Activated T-cell treated with anti-CD3 and anti-CD28 coated beads, Interleukin-2, amount 50 U/mL, for 48 hours (primary cell): ENCODE measurements around the gene MLLT6.

ENCODE experiments used
- DNase-seq, 2 experiments: peaks; one replicate each; pipeline ENCODE4 v3.0.0-alpha.2; 2020

MLLT6 gene

DNA sequence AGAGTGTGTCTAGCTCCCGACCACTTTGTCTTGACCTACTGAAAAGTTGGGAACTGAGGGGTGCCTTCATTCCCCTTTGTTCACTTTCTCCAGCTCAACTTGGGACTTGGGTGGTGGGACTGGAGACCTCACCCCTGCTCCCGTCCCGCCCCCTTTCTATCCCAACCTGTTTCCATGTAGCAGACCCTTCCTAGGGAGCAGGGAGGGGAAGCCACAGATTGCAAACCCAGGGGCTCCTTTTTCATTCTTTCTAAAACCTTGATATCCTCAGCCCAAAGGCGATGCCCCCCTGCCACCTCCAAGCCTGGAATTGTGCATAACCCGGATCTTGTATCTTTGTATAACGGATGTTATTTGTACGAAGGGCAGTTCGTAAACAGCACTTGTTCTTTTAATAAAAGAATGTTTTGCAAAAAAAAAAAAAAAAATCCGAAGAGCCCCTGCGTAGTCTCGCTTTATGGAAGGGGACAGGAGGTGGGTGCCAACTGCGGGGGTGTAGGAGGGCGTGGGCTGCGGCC is 24.4 kb downstream of the MLLT6 start:
- DNase-seq: peak; percentile 31 to 38

DNA sequence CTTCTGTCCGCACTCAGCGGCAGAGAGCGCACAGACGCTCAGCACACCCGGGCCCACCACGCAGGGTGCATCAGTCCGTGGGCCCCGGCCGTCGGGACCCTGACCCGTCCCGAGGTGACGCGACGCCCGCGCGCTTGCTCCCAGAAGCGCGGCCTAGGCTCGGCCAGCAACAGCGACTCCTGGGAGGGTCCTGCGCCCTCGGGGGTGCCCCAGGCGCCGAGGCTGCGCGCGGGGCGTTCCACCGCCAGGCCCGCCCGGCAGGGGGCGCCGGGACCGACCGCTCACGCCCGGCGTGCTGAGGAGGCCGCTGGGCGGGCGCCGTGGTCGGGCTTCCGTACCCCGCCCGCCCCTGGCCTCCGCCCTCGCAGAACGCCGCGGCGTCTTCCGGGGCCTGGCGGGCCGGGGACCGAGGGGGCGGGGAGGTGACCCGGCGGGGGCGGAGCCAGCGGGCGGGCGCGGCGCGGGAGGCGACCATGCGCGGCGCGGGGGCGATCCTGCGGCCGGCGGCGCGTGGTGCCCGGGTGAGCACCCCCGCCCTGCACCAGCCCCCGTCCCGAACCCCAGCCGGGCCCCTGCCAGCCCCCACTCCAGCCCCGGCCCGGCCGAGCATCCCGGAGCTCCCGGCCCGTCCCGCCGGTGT is 24.9 kb downstream of the MLLT6 start, which contains the start of gene CISD3:
TSS of gene CISD3 (plus strand) at position 456 of the 640 bp plus-strand sequence. CDS start at position 474, 18 bp downstream.
- peak; percentile 86 to 92 for DNase-seq

DNA sequence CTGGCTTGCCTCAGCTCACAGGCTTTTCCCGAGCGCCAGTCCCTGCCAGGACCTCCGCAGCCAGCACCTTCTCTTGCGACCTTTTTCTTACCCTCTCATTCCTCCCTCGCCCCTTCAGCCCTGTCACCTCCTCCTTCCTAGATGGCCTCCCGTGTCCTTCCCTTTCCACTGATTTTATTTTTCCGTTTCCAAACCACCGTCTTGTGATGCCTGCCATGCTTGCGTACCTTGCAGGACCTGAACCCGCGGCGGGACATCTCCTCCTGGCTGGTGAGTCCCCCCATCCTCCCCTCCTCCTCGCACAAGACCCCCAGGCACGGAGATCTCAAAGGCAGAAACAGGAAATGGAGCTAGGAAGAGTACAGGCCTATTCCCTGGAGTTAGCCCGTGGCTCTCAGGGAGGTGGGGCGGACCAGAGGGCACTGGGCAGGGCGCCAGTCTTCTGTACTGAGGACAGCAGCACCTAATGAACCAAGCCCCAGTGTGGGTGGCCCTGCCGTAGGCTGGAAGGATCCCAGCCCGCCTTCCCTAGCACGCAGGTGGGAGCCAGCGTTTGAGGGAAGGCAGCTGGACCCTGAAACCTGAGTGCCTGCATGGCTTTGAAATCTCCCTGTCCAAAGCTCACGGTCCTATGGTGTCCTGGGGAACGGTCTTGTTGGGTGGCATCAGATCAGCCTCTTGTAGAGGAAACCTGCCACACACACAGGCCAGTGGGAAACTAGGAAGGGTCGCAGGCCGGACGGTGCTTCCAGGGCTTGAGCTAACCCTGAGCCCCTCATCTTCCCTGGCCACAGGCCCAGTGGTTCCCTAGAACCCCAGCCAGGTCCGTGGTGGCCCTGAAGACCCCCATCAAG is 25.7 kb downstream of the MLLT6 start:
- DNase-seq: peak in 1 of 2 experiments; percentile 67

- DNase-seq: no peak
These were observed 26.6 kb downstream of the MLLT6 start for GRCh38 chr17:38731526-38732294.

GRCh38 chr17:38732376-38733281 is 27.6 kb downstream of the MLLT6 start:
- no peak for DNase-seq

DNA sequence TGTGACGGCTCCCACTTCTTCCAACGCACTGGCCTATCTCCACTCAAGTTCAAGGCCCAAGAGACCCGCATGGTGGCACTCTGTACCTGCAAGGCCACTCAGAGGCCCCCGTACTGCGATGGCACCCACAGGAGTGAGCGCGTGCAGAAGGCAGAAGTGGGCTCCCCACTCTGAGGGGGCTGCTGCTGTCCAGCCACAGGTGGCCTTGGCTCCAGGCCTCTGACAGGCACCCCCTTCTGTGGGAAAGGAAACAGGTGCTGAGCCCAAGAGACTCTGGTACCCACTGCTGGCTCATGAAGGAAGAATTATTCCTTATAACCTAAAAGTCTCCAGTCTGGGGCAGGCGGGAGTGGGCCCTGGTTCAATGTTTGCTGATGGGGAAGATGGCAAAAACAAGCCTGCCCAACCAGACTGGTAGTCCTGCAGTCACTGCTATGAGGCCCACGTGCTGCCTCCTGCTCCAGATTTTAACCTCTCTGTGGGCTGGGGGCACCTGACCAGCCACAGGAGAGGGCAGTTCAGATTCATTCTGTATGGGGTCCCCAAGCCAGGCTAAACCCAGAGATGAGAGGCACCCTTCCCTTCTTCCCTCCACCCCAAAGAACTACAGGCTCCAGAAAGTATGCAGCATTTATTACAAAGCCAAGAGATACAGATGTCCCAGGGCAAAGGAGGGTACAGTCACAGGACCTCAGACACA is 28.4 kb downstream of the MLLT6 start:
- DNase-seq: no peak

GRCh38 chr17:38733982-38734973 is 29.2 kb downstream of the MLLT6 start:
- DNase-seq: peak; percentile 42 to 60

DNA sequence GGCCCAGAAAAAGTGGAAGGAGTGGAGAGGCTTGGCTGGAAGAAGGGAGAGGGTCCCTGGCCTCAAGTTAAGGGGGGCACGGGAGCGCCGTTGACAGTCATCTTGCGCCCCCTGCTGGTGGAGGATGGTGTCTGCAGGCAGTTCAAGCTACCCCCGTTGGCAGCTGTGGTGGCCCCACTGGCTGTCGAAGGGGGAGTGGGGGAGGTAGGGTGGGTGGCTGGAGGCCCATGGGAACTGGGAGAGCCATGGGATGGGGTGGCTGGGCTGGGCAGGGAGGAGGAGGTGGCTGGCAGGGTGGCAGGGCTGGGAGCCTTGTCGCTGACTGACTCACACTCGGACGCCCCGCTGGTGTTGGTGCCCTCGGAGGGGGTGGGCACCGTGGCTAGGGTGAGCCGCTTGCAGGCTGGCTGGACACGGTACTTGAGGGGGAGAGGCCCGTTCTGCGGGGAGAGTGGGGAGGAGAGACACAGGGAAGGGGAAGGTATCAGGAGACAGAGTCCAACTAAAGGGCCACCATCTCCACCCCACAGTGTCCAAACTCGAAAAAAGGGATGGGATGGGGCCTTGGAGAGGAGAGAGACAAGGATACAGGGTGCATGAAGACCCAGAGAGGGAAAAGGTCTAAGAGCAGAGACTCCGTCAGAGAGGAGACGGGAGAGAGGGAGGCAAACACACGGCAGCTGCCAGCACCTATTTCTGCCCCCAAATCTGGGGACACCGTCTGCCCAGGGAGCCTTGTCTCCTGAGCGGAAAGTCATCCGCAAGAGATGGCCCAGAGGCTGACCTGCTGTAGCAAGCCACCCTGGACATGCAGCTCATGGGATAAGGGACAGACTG is 30.3 kb downstream of the MLLT6 start:
- DNase-seq: peak; percentile 84 to 85

DNA sequence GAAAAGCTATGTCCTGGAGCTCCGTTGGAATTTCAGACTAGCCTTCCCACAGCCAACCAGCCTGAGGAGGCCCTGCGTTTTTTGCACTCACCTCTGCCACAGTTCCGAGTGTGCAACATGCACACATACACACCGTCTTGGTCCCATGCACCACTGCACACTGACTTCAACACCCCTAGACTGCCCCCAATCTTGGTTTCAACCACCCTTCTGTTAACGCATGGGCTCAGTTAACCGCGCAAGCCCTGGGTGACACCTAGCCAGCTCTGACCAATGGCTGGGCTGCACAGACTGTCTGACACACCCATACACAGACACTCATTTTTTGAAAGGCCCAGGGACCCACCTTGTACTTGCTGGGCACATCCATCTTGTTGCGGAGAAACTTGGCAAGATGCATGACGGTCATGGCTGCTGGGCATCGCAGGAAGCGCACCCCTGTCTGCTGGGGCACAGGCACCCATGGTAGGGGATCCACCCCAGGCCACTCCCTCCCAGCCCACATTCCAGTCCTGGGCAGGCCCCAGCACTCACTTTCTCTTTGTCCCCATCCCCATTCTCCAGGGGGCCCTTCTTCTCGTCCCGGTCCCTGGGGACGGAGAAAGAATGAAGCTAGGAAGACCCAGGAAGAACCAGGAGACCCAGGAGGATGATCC is 33.1 kb downstream of the MLLT6 start:
- DNase-seq: no peak

GRCh38 chr17:38738686-38739085 is 33.6 kb downstream of the MLLT6 start:
- DNase-seq: no peak

- no peak for DNase-seq
These were observed 34.2 kb downstream of the MLLT6 start for GRCh38 chr17:38739305-38739704.

DNA sequence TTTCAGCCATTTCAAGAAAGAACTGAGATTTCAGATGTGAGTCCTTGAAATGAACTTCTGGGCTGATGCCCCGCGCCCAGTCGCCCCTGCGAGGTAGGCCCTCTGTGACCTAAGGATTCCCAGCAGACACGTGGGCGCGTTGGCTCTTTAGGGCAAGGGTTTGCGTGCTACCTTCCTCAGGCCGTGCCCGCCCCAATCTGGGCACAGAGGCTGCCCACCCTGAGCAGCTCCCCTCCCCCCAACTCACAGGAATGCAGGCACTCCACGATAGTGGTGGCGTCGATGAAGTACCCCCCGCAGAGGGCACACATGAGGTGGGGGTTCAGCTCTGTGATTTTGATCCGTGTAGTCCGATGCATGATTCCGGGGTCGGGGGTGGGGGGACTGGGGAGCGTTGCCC is 35.0 kb downstream of the MLLT6 start:
- DNase-seq: no peak

DNA sequence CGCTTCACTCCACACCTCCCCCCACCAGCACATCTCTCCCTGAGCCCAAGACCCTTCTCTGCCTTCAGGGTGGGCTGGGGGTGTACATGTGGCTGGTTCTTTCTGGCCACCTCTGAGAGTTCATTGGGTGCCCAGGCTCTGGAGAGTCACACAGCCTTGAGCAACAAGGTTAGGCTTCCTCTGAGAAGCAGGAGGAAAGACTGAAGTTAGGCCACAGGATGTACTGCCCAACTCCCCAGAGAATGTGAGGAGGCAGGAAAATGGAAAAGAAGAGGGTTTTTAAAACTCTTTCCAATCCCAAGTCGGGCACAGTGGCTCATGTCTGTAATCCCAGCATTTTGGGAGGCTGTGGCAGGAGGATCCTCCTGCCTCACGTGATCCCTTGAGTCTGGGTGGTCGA is 35.7 kb downstream of the MLLT6 start:
- no peak for DNase-seq

DNA sequence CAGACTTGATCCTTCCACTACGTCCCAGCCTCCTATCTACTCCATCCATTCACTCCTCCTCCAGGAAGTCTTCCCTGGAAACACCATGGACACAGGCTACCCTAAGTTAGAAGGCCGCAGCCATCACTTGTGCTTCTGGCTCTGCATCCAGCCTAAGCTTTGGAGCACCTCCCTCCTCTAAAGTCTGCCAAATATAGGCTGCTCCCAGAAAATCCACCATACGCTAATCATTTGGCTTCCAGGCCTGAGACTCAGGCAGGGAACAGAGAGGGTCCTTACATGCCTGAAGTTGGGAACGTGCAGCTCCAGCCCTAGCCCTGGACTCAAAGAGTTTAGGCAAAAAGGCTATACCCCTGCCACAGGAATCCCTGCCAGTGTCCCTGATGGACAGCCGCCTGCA is 36.4 kb downstream of the MLLT6 start:
- DNase-seq: no peak

DNA sequence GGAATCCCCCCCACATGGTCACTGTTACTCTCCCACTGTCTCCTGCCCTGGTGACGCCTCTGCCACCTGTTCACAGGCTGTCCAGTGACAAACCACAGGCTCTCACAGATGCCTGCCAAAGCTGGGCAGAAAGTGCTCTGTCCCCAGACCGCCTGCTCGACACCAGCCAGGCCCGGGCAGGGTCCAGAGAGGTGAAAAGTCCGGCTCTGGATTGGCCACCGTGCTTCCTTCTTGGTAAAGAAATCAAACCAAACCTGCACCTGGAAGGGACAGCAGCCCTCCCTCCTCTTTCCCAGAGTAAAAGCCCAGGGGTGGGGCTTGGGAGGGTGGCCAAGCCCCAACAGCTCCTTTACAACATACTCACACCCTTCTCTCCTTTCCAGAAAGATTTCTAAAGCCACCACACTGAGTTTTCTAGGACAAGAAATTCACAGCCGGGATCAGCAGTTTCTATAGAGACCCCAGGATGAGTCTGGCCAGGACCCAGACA is 36.9 kb downstream of the MLLT6 start:
- no peak for DNase-seq

GRCh38 chr17:38742411-38743308 is 37.6 kb downstream of the MLLT6 start:
- no peak for DNase-seq

- DNase-seq: no peak
These were observed 38.6 kb downstream of the MLLT6 start for GRCh38 chr17:38743556-38744171.
